OCI-LY1 (cell line): ENCODE data around the gene B3GNT9.

ENCODE experiments used
- CTCF ChIP-seq: fragments of 200-600 bp; sonication (generic), shearing (Covaris generic); IDR thresholded peaks from 2 replicates; pipeline ENCODE4 v1.5.1; 2017; ENCODE audit warnings: mild to moderate bottlenecking, antibody characterized with exemption, low read length, moderate library complexity, mixed read lengths
- EZH2 ChIP-seq: fragments of 200-600 bp; sonication (generic), shearing (Covaris generic); IDR thresholded peaks from 2 replicates; pipeline ENCODE4 v1.8.0; 2017; ENCODE audit warnings: borderline replicate concordance, mixed run types, mild to moderate bottlenecking, antibody characterized with exemption, low read length, moderate library complexity, mixed read lengths

DNA sequence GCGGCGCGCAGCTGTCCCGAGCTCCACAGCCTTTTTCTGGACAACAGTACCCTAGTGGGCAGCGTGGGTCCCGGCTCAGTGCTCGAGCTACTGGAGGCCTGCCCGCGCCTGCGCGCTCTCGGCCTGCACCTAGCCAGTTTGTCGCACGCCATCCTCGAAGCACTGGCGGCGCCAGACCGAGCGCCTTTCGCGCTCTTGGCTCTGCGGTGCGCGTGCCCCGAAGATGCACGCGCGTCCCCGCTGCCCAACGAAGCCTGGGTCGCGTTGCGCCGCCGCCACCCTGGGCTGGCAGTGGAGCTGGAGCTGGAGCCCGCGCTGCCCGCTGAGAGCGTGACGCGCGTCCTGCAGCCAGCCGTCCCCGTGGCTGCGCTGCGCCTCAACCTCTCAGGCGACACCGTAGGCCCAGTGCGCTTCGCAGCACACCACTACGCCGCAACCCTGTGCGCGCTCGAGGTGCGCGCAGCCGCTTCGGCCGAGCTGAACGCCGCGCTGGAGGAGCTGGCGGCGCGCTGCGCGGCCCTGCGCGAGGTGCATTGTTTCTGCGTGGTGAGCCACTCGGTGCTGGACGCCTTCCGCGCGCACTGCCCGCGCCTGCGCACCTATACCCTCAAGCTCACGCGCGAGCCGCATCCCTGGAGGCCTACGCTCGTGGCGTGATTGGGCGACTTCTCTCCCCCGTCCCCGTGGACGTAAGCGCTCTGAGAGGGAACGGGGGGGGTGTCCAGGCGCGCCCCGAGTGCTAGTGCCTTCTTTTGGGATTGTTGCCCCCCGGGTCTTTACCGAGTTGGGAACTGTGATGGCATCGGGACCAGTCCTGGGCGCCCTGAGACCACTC lies 12.6 kb upstream of the B3GNT9 start:
- TF ChIP-seq CTCF (no peak), EZH2 (no peak)
